ENCODE results near the gene CCDC89. TPM values are rescaled to one million over a fixed set of nuclear protein-coding genes. Genes with fewer than 3 reads are reported as not detected.
A peak's percentile ranks its signal among the peaks of the same experiment; 100 is the strongest.

Gene CCDC89
- polyA plus RNA-seq, 4 donors = 0.52 to 0.55 TPM; not detected in 2

DNA sequence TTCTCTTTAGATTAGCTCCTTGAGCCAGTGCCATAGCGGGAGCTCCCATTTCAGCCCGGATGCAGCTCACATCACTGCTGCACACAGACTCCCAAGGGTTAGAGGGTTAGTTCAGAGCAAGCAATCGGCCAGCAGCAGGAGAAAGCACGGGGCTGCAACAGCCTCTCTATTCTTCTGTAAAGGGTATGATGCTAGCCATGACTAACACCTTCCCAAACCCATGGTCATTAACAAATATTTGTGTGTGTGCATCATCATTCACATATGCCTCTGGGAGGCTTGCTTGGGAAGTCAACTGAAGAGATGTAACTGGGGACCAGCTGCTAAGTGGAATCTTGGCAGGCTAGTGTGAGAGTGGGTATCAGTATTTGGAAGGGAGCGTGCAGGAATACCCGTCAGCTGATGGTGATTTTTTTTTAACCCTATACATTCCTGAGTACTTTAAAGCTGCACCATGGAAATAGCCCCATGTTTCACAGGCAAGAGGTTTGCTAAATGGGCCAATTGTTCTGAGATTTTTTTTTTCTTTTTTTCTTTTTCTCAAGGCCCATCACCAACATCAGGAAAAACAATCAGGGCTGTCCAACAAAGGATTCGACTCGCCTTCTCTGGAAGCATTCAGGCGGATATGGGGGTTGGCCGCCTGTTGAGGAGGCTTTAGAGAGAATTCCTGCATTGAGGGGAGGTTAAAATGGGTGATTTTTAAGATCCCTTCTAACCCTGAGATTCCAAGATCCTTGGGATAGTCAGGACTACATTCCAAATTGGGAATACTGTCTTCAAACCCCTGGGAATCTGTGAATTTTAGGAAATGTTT is 33.2 kb upstream of the CCDC89 start:
- Histone ChIP-seq H3K36me3 (ENCODE audit: control insufficient read depth in 3 of 3, insufficient read depth in 2 of 3, low read depth in 1 of 3, low read length in 3 of 3) (peaks cover 0 to 1% (median 0%) of the 10 kb centered on the region in 3 donors), H3K4me1 (ENCODE audit: control insufficient read depth in 3 of 3, insufficient read depth in 2 of 3, low read depth in 1 of 3, low read length in 2 of 3) (peaks cover 0 to 5% (median 0%) of the 10 kb centered on the region in 3 donors), H3K27ac (ENCODE audit: low read depth in 1 of 3, low read length in 2 of 3) (peak overlapping the region in 1 of 3 donors; percentile 35), H3K4me3 (ENCODE audit: low read depth in 1 of 3, low read length in 3 of 3) (no peak overlapping the region), H3K27me3 (ENCODE audit: control insufficient read depth in 3 of 3, insufficient read depth in 3 of 3, low read length in 3 of 3) (no peaks in the 10 kb centered on the region), H3K9me3 (ENCODE audit: control insufficient read depth in 2 of 2, insufficient read depth in 1 of 2, low read depth in 1 of 2, low read length in 1 of 2) (no peaks in the 10 kb centered on the region)
- FAIRE-seq (no peak), DNase-seq (no peak)
- WGBS, 3 donors = 62 to 84% (median 78%) methylated on average over 10 of the region's 10 CpGs

DNA sequence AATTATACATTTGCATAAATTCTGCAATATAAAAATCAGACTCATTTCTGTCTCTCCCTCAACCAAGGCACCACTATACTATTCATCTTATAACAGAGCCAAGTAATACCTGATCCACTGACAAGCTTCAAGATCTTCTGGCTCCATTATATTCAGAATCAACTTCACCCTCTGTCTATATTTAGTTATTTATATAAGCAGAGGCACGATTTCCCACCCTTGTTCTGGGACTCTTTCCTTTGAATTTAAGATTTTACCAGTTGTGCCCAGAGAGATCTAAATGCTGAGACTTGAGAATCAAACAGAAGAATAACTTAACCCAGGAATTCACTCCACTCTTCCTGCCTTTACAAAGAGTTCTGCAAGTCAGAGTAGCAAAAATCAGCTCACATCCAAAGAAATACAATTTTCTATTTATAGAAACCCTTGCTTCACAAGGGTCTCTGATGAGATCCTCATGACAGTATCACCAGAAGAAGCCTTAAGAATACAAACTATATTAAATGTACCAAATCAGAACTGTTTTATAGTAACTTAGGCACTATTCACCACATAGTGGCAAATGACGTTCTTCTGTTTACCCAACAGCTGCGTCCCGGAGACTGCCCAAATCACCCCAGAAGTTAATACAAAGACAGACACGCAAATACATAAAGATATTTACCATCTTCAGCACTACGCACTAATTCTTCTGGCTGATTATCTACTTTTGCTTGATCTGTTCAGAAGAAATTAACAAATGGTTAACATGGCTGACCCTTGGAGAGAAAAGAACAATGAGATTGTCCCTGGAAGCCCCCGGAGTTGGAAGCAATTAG is 32.3 kb upstream of the CCDC89 start:
- no peaks in the 10 kb centered on the region for H3K27me3 ChIP-seq (ENCODE audit: control insufficient read depth in 3 of 3, insufficient read depth in 3 of 3, low read length in 3 of 3)
- peak overlapping the region in 1 of 3 donors; percentile 35 for H3K27ac ChIP-seq (ENCODE audit: low read depth in 1 of 3, low read length in 2 of 3)
- H3K4me3 ChIP-seq (ENCODE audit: low read depth in 1 of 3, low read length in 3 of 3) = no peak overlapping the region
- 60 to 84% (median 79%) methylated on average over 7 of the region's 7 CpGs for WGBS, 3 donors
- FAIRE-seq (no peak), DNase-seq (no peak)
- H3K9me3 ChIP-seq (ENCODE audit: control insufficient read depth in 2 of 2, insufficient read depth in 1 of 2, low read depth in 1 of 2, low read length in 1 of 2) = no peaks in the 10 kb centered on the region
- H3K36me3 ChIP-seq (ENCODE audit: control insufficient read depth in 3 of 3, insufficient read depth in 2 of 3, low read depth in 1 of 3, low read length in 3 of 3) = peaks cover 0 to 1% (median 0%) of the 10 kb centered on the region in 3 donors
- peaks cover 0 to 5% (median 0%) of the 10 kb centered on the region in 3 donors for H3K4me1 ChIP-seq (ENCODE audit: control insufficient read depth in 3 of 3, insufficient read depth in 2 of 3, low read depth in 1 of 3, low read length in 2 of 3)

DNA sequence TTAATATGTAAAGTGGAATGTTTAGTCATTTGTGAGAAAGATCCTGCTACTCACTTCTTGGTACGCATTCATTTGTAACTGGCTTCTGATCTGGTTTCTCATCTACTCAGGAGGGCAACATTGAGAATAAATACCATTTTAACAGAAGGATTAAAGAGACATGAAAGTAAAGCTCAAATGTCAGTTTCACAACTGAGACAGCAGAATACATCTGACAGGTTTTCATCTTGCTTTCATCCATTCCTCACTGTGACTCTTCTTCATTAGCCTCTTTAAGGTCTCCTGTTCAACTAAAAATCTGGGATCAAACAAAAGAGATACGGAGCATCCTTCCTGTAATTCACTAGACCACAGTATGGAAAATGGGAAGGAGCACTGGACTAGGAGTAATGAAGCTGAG is 31.4 kb upstream of the CCDC89 start:
- WGBS, 3 donors = 85 to 92% (median 87%) methylated on average over 2 of the region's 2 CpGs
- H3K27ac ChIP-seq (ENCODE audit: low read depth in 1 of 3, low read length in 2 of 3) = no peak overlapping the region
- H3K4me1 ChIP-seq (ENCODE audit: control insufficient read depth in 3 of 3, insufficient read depth in 2 of 3, low read depth in 1 of 3, low read length in 2 of 3) = peaks cover 0 to 5% (median 0%) of the 10 kb centered on the region in 3 donors
- H3K4me3 ChIP-seq (ENCODE audit: low read depth in 1 of 3, low read length in 3 of 3) = no peak overlapping the region
- FAIRE-seq = no peak
- peaks cover 0 to 1% (median 0%) of the 10 kb centered on the region in 3 donors for H3K36me3 ChIP-seq (ENCODE audit: control insufficient read depth in 3 of 3, insufficient read depth in 2 of 3, low read depth in 1 of 3, low read length in 3 of 3)
- no peak for DNase-seq
- H3K27me3 ChIP-seq (ENCODE audit: control insufficient read depth in 3 of 3, insufficient read depth in 3 of 3, low read length in 3 of 3) = no peaks in the 10 kb centered on the region
- no peaks in the 10 kb centered on the region for H3K9me3 ChIP-seq (ENCODE audit: control insufficient read depth in 2 of 2, insufficient read depth in 1 of 2, low read depth in 1 of 2, low read length in 1 of 2)

DNA sequence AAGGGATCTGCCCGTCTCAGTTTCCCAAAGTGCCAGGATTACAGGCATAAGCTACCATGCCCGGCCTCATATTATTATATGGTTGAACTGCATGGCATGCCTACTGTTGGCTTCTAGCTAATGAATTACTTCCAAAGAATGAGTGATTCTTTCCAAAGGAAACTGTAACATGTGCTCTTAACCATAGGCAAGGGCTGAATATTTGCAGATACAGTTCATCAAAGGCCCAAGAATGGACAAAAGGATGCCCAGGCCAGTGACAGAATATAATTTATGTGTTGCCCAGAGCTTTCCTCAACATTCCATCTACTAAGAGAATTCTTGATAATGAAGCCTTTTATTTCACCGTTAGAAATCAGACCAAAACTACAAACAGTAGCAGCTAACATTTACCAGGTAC is 27.0 kb upstream of the CCDC89 start:
- Histone ChIP-seq H3K27me3 (ENCODE audit: control insufficient read depth in 3 of 3, insufficient read depth in 3 of 3, low read length in 3 of 3) (no peaks in the 10 kb centered on the region), H3K36me3 (ENCODE audit: control insufficient read depth in 3 of 3, insufficient read depth in 2 of 3, low read depth in 1 of 3, low read length in 3 of 3) (no peaks in the 10 kb centered on the region), H3K27ac (ENCODE audit: low read depth in 1 of 3, low read length in 2 of 3) (no peak overlapping the region), H3K4me1 (ENCODE audit: control insufficient read depth in 3 of 3, insufficient read depth in 2 of 3, low read depth in 1 of 3, low read length in 2 of 3) (peaks cover 0 to 5% (median 0%) of the 10 kb centered on the region in 3 donors), H3K4me3 (ENCODE audit: low read depth in 1 of 3, low read length in 3 of 3) (no peak overlapping the region), H3K9me3 (ENCODE audit: control insufficient read depth in 2 of 2, insufficient read depth in 1 of 2, low read depth in 1 of 2, low read length in 1 of 2) (no peaks in the 10 kb centered on the region)
- DNase-seq (no peak), FAIRE-seq (no peak)
- 90 to 94% (median 94%) methylated on average over 3 of the region's 3 CpGs for WGBS, 3 donors

DNA sequence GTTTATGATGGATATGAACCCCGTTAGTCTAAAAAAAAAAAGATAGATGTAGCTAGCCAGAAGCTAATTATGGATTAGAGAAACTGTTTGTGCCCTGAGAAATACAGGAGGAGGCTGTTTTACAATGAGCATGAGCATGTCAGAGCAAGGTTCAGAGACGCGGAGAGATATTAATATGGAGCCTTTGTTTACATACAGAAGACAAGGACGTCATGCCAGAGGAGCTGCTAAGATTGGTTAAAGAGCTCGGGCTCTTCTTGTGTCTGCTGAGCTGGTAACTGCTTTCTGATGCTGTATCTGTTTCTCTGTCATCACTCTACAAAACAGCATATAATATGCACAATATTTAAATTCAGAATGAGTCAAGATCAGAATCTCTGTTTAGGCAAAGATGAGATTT is 24.9 kb upstream of the CCDC89 start:
- Histone ChIP-seq H3K27ac (ENCODE audit: low read depth in 1 of 3, low read length in 2 of 3) (no peak overlapping the region), H3K4me1 (ENCODE audit: control insufficient read depth in 3 of 3, insufficient read depth in 2 of 3, low read depth in 1 of 3, low read length in 2 of 3) (no peaks in the 10 kb centered on the region), H3K27me3 (ENCODE audit: control insufficient read depth in 3 of 3, insufficient read depth in 3 of 3, low read length in 3 of 3) (no peaks in the 10 kb centered on the region), H3K9me3 (ENCODE audit: control insufficient read depth in 2 of 2, insufficient read depth in 1 of 2, low read depth in 1 of 2, low read length in 1 of 2) (no peaks in the 10 kb centered on the region), H3K36me3 (ENCODE audit: control insufficient read depth in 3 of 3, insufficient read depth in 2 of 3, low read depth in 1 of 3, low read length in 3 of 3) (no peaks in the 10 kb centered on the region), H3K4me3 (ENCODE audit: low read depth in 1 of 3, low read length in 3 of 3) (no peak overlapping the region)
- no peak for FAIRE-seq
- 14 to 35% (median 34%) methylated on average over 5 of the region's 5 CpGs for WGBS, 3 donors
- peak; percentile 61 to 69 for DNase-seq

DNA sequence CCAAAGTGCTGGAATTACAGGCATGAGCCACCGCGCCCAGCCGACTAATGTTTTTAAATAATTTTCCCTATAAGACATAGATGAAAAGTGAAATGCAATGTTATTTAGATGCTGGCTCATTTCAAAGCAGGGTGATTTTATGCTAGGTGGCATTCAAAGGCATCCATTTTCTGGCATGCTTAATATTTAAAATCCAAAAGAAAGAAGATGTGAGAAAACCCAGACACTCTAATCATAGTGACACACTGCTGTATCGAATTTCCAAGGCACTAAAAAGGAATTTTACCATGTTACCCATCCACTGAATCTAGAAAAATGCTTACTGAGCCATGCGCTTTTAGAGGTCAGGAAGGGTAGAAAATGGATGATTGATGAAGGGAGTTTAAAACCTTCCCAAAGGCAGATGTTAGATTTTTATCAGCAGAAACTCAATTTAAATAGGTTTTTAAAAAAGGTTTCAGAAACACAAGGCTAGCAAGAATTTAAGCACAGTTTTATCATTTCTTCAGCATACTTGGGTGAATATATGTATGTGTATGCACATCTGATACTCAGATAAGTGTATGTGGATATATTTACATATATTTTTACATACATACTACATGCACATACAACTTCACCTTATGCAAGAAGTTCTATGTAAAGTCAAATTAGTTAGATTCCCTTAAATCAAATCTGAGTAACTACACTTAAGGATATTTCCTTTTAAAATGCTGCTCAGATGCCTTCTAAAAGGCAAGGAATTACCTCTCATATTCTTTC is 24.1 kb upstream of the CCDC89 start:
- DNase-seq = no peak
- no peaks in the 10 kb centered on the region for H3K36me3 ChIP-seq (ENCODE audit: control insufficient read depth in 3 of 3, insufficient read depth in 2 of 3, low read depth in 1 of 3, low read length in 3 of 3)
- WGBS, 3 donors = 92 to 96% (median 92%) methylated on average over 5 of the region's 5 CpGs
- H3K27ac ChIP-seq (ENCODE audit: low read depth in 1 of 3, low read length in 2 of 3) = no peak overlapping the region
- no peak overlapping the region for H3K4me3 ChIP-seq (ENCODE audit: low read depth in 1 of 3, low read length in 3 of 3)
- no peak for FAIRE-seq
- H3K9me3 ChIP-seq (ENCODE audit: control insufficient read depth in 2 of 2, insufficient read depth in 1 of 2, low read depth in 1 of 2, low read length in 1 of 2) = no peaks in the 10 kb centered on the region
- H3K4me1 ChIP-seq (ENCODE audit: control insufficient read depth in 3 of 3, insufficient read depth in 2 of 3, low read depth in 1 of 3, low read length in 2 of 3) = no peaks in the 10 kb centered on the region
- H3K27me3 ChIP-seq (ENCODE audit: control insufficient read depth in 3 of 3, insufficient read depth in 3 of 3, low read length in 3 of 3) = no peaks in the 10 kb centered on the region

DNA sequence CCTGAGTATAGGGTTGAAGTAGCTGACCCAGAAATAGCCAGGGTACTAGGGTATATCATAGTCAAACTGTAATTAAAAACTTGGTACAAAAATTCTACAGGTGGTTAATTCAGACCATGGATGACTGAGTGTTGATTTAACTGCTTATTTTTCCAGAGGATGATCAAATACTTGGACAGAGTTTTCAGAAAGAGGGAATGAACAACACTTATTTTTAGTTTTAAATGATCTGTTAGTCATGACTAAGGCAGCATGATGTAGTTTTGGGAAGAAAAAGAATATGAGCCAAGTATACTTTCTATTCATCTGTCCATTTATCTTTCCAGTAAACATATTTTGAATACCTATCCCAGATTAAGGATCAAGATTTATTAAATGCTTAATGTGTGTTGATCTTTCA is 19.8 kb upstream of the CCDC89 start:
- Histone ChIP-seq H3K4me1 (ENCODE audit: control insufficient read depth in 3 of 3, insufficient read depth in 2 of 3, low read depth in 1 of 3, low read length in 2 of 3) (no peaks in the 10 kb centered on the region), H3K27ac (ENCODE audit: low read depth in 1 of 3, low read length in 2 of 3) (no peak overlapping the region), H3K36me3 (ENCODE audit: control insufficient read depth in 3 of 3, insufficient read depth in 2 of 3, low read depth in 1 of 3, low read length in 3 of 3) (no peaks in the 10 kb centered on the region), H3K9me3 (ENCODE audit: control insufficient read depth in 2 of 2, insufficient read depth in 1 of 2, low read depth in 1 of 2, low read length in 1 of 2) (no peaks in the 10 kb centered on the region), H3K4me3 (ENCODE audit: low read depth in 1 of 3, low read length in 3 of 3) (no peak overlapping the region), H3K27me3 (ENCODE audit: control insufficient read depth in 3 of 3, insufficient read depth in 3 of 3, low read length in 3 of 3) (no peaks in the 10 kb centered on the region)
- FAIRE-seq (no peak), DNase-seq (no peak)

DNA sequence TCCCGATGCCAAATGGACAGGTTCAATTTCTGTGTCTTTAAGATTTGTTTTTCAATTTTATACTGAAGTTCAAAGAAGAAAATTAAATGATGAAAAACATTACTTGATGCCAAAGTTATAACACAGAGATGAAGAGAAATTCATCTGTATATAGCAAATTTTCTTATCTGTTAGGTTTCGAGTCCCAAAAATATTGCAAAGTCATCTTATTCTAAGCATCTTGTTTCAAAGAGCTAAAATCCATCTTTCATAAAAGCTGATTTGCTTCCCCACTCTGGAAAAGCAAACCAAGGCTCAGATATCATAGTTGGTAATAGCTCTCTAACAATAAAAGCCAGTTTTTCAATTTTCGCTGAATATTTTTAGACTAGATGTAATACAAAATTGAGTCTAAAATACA is 19.0 kb upstream of the CCDC89 start:
- 95 to 99% (median 97%) methylated on average over 3 of the region's 3 CpGs for WGBS, 3 donors

More for the DNA sequence above, 19.0 kb upstream of the CCDC89 start:
- Histone ChIP-seq H3K4me1 (ENCODE audit: control insufficient read depth in 3 of 3, insufficient read depth in 2 of 3, low read depth in 1 of 3, low read length in 2 of 3) (peaks cover 0 to 5% (median 4%) of the 10 kb centered on the region in 3 donors), H3K27me3 (ENCODE audit: control insufficient read depth in 3 of 3, insufficient read depth in 3 of 3, low read length in 3 of 3) (no peaks in the 10 kb centered on the region), H3K9me3 (ENCODE audit: control insufficient read depth in 2 of 2, insufficient read depth in 1 of 2, low read depth in 1 of 2, low read length in 1 of 2) (no peaks in the 10 kb centered on the region), H3K36me3 (ENCODE audit: control insufficient read depth in 3 of 3, insufficient read depth in 2 of 3, low read depth in 1 of 3, low read length in 3 of 3) (no peaks in the 10 kb centered on the region), H3K4me3 (ENCODE audit: low read depth in 1 of 3, low read length in 3 of 3) (no peak overlapping the region), H3K27ac (ENCODE audit: low read depth in 1 of 3, low read length in 2 of 3) (no peak overlapping the region)
- FAIRE-seq = no peak
- DNase-seq = no peak
